ENCODE data around the gene MVK.
"Not testable (repeated sequence)": the region's sequence is repeated elsewhere in the genome, so short reads cannot be mapped to it uniquely, and the experiment has no call there.

Gene MVK

GRCh38 chr12:109592195-109592904 is 18.8 kb downstream of the MVK start:
- DNase-seq = no peak

- no peak for DNase-seq
These were observed 19.3 kb downstream of the MVK start for GRCh38 chr12:109592905-109593272.

GRCh38 chr12:109594556-109595317 is 21.1 kb downstream of the MVK start:
- no peak for DNase-seq

- DNase-seq = peak; percentile 64
These were observed 21.8 kb downstream of the MVK start for GRCh38 chr12:109595321-109595902.

- DNase-seq = no peak
These were observed 23.0 kb downstream of the MVK start for GRCh38 chr12:109596418-109597244.

- no peak for DNase-seq
These were observed 23.8 kb downstream of the MVK start for GRCh38 chr12:109597414-109597794.

- peak; percentile 87 for DNase-seq
These were observed 24.3 kb downstream of the MVK start for GRCh38 chr12:109597795-109598427.

- no peak for DNase-seq
These were observed 24.8 kb downstream of the MVK start for GRCh38 chr12:109598428-109598854.

- no peak for DNase-seq
These were observed 25.5 kb downstream of the MVK start for GRCh38 chr12:109599087-109599486.

- no peak for DNase-seq
These were observed 26.9 kb downstream of the MVK start for GRCh38 chr12:109600481-109600880.

GRCh38 chr12:109600995-109601394 is 27.4 kb downstream of the MVK start:
- no peak for DNase-seq

- DNase-seq = no peak
These were observed 28.0 kb downstream of the MVK start for GRCh38 chr12:109601557-109601956.

- not testable (repeated sequence) for DNase-seq
These were observed 28.5 kb downstream of the MVK start for GRCh38 chr12:109602132-109602531.

- no peak for DNase-seq
These were observed 30.6 kb downstream of the MVK start for GRCh38 chr12:109604132-109604585.

- no peak for DNase-seq
These were observed 31.4 kb downstream of the MVK start for GRCh38 chr12:109605016-109605415.

GRCh38 chr12:109605599-109606228 is 32.1 kb downstream of the MVK start:
- no peak for DNase-seq

GRCh38 chr12:109606320-109607028 is 32.9 kb downstream of the MVK start:
- no peak for DNase-seq

- no peak for DNase-seq
These were observed 34.0 kb downstream of the MVK start for GRCh38 chr12:109607618-109608017.

- DNase-seq = no peak
These were observed 34.7 kb downstream of the MVK start for GRCh38 chr12:109608270-109608669.

- no peak for DNase-seq
These were observed 35.2 kb downstream of the MVK start for GRCh38 chr12:109608793-109609192.

GRCh38 chr12:109609342-109609741 is 35.7 kb downstream of the MVK start:
- DNase-seq = no peak

Data from activated effector memory CD4-positive, alpha-beta T cell treated with anti-CD3 and anti-CD28 coated beads, Interleukin-2, amount 50 U/mL, for 16 hours (primary cell).